Measurements from ENCODE around the gene ZC3H4. TPM values are rescaled to one million over a fixed set of nuclear protein-coding genes. Genes with fewer than 3 reads are reported as not detected.

ZC3H4 gene
- total RNA-seq, 1 experiment from 2014 or later = 105 TPM

- peaks cover 8% of the 10 kb centered on the region in 2 experiments; a peak in 2 of 4 replicates for H3K4me1 Mint-ChIP-seq
- TF ChIP-seq, protein P1, sequence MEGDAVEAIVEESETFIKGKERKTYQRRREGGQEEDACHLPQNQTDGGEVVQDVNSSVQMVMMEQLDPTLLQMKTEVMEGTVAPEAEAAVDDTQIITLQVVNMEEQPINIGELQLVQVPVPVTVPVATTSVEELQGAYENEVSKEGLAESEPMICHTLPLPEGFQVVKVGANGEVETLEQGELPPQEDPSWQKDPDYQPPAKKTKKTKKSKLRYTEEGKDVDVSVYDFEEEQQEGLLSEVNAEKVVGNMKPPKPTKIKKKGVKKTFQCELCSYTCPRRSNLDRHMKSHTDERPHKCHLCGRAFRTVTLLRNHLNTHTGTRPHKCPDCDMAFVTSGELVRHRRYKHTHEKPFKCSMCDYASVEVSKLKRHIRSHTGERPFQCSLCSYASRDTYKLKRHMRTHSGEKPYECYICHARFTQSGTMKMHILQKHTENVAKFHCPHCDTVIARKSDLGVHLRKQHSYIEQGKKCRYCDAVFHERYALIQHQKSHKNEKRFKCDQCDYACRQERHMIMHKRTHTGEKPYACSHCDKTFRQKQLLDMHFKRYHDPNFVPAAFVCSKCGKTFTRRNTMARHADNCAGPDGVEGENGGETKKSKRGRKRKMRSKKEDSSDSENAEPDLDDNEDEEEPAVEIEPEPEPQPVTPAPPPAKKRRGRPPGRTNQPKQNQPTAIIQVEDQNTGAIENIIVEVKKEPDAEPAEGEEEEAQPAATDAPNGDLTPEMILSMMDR (conservative IDR thresholded peaks at IDR 0.05) = no peak
- peaks cover 37 to 85% (median 83%) of the 10 kb centered on the region in 3 experiments; a peak in 6 of 7 replicates for H3K36me3 Mint-ChIP-seq (ENCODE audit: insufficient read depth in 1 of 3, low read depth in 3 of 3)
Measured at GRCh38 chr19:47082493-47082892, 31.1 kb downstream of the ZC3H4 start.

More at GRCh38 chr19:47082493-47082892, 31.1 kb downstream of the ZC3H4 start:
- H3K23me2 ChIP-seq (ENCODE audit: insufficient read length, low read depth, low read length, poor library complexity, severe bottlenecking) = no peaks in the 10 kb centered on the region
- H3K4me3 Mint-ChIP-seq = no peak overlapping the region
- H2BK15ac ChIP-seq (ENCODE audit: low read depth, low read length) = no peak overlapping the region
- no peak overlapping the region for H3K56ac ChIP-seq (ENCODE audit: insufficient read length, low read depth, low read length)
- no peak overlapping the region for H2BK5ac ChIP-seq (ENCODE audit: insufficient read length, low read length)
- no CpG with 5 or more reads among the region's 5 CpGs for WGBS (ENCODE audit: extremely low coverage, insufficient read length, low lambda C conversion rate)
- H2AFZ ChIP-seq (ENCODE audit: low read length) = no peak overlapping the region
- H4K5ac ChIP-seq (ENCODE audit: insufficient read length, low read depth, low read length) = no peak overlapping the region
- no peak overlapping the region for H3T11ph ChIP-seq (ENCODE audit: low read length)
- H3K18ac ChIP-seq (ENCODE audit: insufficient read length, low read depth, low read length) = no peak overlapping the region
- H3K27me3 Mint-ChIP-seq (ENCODE audit: low read depth) = no peaks in the 10 kb centered on the region
- no peak overlapping the region for H3K27ac ChIP-seq (ENCODE audit: insufficient read length, low read depth, low read length)
- peaks cover 4% of the 10 kb centered on the region; the same call in 1 of the 2 replicates for H3K4me1 ChIP-seq (ENCODE audit: insufficient read depth, low read length)
- H3K9me3 ChIP-seq (ENCODE audit: control insufficient read depth, low read depth, low read length) = no peaks in the 10 kb centered on the region
- H2AK5ac ChIP-seq (ENCODE audit: insufficient read length, low read length) = no peak overlapping the region
- H4K8ac ChIP-seq (replicated peaks; ENCODE audit: insufficient read length, low read depth, low read length) = no peak overlapping the region
- H3K4ac ChIP-seq (ENCODE audit: low read depth, low read length) = no peak overlapping the region
- no peaks in the 10 kb centered on the region for H3K79me1 ChIP-seq (ENCODE audit: insufficient read depth, low read depth, low read length, poor library complexity, severe bottlenecking)
- H3K23ac ChIP-seq (ENCODE audit: insufficient read length, low read depth, low read length) = no peak overlapping the region
- no peaks in the 10 kb centered on the region for H3K27me3 ChIP-seq (ENCODE audit: insufficient read depth, low read length)
- H3K9me3 Mint-ChIP-seq = no peaks in the 10 kb centered on the region
- no peak for DNase-seq
- no peak overlapping the region for H2BK120ac ChIP-seq (ENCODE audit: low read depth, low read length, poor library complexity, severe bottlenecking)
- H3K27ac Mint-ChIP-seq = no peak overlapping the region
- H3K79me2 ChIP-seq (ENCODE audit: insufficient read depth, low read length) = no peaks in the 10 kb centered on the region
- no peak overlapping the region for H3K4me2 ChIP-seq (ENCODE audit: insufficient read depth, insufficient read length, low read length)
- peaks cover 2% of the 10 kb centered on the region for H4K20me1 ChIP-seq (ENCODE audit: control insufficient read depth, insufficient read depth, insufficient read length)
- H3K14ac ChIP-seq (ENCODE audit: insufficient read depth, low read length) = no peak overlapping the region
- no peak overlapping the region for H3K9ac ChIP-seq (ENCODE audit: extremely low read depth, insufficient read length, low read length)
- no peak overlapping the region for H2BK20ac ChIP-seq (ENCODE audit: low read depth, low read length, poor library complexity, severe bottlenecking)
- no peak overlapping the region for H4K91ac ChIP-seq (ENCODE audit: insufficient read length, low read depth, low read length)
- no peak overlapping the region for H2BK12ac ChIP-seq (ENCODE audit: insufficient read length, low read depth, low read length)

All from H9 (cell line).